GM21825 (cell line): ENCODE measurements around the gene H1-8.
"Not testable (repeated sequence)": the region's sequence is repeated elsewhere in the genome, so short reads cannot be mapped to it uniquely, and the experiment has no call there.

Source experiments
- ATAC-seq: cut with Tn5 transposase; IDR thresholded peaks from one replicate; pipeline ENCODE4 v1.9.1; 2021; ENCODE audit warnings: mild to moderate bottlenecking, moderate library complexity; ENCODE audit not compliant: unreplicated experiment

Gene H1-8

GRCh38 chr3:129514563-129514962, 28.4 kb upstream of the H1-8 start:
- ATAC-seq: no peak

DNA sequence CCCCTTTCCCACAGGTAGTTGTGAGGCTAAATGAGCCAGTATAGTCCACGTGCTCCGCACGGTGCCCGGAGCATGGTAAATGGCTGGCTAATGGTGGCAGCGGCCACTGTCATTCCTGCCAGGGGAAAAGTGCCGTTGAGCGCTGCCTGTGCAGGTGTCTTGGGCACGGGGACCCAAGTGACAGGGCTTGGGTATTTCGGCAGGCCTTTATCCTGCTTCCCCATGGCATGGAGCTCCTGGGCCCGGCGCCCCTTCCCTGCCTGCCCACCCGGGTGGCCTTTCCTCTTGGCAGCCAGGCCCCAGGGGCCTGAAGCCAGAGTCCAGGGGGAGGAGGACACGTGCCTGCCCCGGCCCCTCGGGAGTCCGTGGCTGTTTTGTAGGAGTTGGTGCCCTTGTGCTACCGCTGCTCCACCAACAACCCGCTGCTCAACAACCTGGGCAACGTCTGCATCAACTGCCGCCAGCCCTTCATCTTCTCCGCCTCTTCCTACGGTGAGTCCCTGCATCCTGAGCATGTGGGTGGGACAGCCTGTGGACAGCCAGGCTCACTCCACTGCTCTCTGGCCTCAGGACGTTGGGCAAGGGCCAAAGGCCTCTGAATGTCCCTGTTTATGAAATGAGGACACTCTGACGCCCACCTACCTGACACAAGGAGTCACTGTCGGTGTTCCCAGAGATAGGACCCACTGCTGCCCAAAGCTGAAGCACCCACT, 27.7 kb upstream of the H1-8 start:
- ATAC-seq: not testable (repeated sequence)

- ATAC-seq: not testable (repeated sequence)
Observed at GRCh38 chr3:129515821-129516432, 27.0 kb upstream of the H1-8 start.

GRCh38 chr3:129517516-129517915, 25.5 kb upstream of the H1-8 start:
- ATAC-seq: no peak

DNA sequence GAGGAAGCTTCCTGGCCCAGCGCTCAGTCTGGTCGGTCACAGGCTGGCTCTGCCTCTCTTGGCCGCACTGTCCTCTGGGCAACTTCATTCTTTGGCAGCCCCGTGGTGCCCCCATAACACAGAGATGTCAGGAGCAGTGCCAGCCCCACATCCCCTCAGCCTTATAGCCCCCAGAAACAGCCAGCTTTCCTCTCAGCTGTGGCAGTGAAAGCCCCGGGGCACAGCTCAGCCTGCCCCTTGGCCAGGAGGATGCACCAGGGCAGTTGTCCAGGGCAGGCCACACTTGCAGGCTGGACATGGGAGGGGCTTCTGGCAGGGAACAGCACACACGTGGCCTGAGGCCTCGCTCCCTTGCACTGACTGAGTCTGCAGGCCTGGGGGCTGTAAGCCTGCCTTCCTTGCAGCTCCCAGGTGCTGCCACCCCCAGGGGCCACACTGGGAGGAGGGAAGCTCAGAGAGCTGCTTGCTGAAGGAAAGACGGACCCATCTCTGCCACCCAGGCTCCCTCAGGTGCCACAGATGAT, 24.9 kb upstream of the H1-8 start:
- no peak for ATAC-seq

DNA sequence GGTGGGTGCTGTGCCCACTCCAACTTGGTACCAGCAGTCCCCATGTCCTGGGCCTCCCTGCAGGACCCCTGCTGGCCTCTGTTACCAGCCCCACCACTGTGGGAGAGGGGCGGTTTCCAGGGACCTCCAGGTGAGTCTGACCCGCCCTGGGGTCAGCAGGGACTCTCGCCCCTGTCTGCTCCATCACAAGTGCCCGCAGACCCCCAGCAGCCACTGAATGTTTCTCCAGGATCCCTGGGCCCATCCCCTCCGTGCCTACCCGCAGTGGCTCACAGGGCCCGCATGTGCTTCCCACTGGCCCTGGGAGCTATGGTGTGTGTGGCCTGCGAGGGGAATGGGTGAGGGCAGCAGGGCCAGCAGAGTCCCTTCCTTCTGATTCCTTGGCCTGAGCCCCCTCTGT, 24.4 kb upstream of the H1-8 start:
- ATAC-seq: no peak

DNA sequence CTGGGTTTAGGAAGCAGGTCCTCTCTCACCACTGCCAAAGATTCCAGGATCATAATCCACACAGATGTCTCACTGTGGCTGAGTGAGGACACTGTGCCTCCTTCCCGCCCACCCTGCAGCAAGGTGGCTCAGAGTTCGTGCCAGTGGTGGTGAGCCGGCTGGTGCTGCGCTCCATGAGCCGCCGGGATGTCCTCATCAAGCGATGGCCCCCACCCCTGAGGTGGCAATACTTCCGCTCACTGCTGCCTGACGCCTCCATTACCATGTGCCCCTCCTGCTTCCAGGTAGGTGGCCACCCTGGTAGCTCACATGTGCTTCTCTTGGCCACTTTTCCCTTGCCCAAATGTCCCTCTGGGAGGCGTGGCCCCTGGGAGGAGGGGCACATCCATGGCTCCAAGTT, 23.5 kb upstream of the H1-8 start:
- ATAC-seq: no peak

- no peak for ATAC-seq
Observed at GRCh38 chr3:129519896-129520715, 22.9 kb upstream of the H1-8 start.

GRCh38 chr3:129520960-129521359, 22.0 kb upstream of the H1-8 start:
- ATAC-seq: no peak

GRCh38 chr3:129521611-129522010, 21.4 kb upstream of the H1-8 start:
- ATAC-seq: no peak

DNA sequence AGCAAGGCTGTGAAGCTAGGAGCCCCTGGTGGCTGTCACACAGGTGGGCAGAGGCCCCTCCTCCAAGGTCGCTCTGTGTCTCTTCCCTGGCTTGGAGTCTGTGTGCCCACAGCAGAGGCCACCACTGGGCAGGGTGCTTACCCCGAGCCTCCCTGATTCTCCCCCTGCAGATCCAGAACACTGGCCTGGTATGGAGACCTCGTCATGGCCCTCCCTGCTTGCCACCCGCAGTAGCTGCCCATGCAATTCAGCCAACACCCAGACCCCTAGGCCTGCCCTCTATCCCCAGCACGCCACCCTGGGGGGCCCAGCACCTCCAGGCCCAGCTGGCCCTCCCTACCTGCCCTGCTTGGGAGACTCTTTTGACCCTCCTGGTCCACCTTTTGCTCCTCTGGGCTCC, 20.0 kb upstream of the H1-8 start:
- no peak for ATAC-seq

DNA sequence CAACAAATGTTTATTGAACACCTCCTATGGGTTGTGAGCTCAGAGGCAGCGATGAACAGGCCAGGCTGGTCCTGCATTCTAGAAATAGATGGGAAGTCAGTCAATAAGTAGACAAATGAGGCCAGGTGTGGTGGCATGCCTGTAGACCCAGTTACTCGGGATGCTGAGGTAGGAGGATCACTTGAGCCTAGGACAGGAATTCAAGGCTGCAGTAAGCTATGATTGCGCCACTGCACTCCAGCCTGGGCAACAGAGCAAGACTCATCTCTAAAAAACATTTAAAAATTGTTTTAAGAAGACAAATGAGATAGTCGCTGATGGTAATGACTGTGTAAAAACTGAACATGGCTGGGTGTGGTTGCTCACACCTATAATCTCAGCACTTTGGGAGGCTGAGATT, 18.9 kb upstream of the H1-8 start:
- ATAC-seq: no peak

- ATAC-seq: no peak
Observed at GRCh38 chr3:129525341-129525968, 17.5 kb upstream of the H1-8 start.

DNA sequence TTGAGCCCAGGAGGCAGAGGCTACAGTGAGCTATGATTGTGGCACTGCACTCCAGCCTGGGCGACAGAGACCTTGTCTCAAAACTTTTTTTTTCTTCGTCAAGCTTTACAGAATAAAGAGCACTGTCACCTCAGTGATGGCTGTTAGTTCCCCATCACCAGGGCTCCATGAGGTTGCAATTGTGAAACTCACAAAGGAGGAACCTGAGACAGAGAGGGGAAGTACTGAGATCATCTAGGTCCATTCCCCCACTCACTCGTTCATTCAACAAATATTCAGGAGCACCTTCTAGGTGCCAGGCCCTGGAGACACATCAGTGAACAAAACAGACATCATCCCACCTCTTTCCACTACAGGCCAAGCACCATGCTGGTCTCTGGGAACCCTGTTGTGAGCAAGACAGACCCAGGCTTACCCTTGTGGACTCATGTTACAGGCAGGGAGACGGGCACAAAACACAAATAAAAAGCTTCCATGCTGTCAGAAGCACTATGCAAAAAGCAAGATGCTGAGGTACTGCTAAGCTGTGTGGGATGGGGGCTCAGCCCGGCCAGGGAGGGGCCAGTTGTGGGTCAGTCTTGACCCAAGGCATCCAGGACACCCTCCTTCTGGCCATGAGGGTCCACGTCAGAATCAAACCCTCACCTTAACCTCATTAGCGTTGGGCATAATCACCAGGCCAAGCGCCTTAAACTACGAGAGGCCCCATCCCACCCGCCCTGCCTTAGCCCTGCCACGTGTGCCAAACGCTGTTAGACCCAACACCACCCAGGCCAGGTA, 16.7 kb upstream of the H1-8 start:
- peak; percentile 91 for ATAC-seq

- no peak for ATAC-seq
Observed at GRCh38 chr3:129527262-129527661, 15.7 kb upstream of the H1-8 start.

GRCh38 chr3:129528589-129529100, 14.3 kb upstream of the H1-8 start, which contains the start of gene RHO:
Gene RHO, plus strand, starts transcription at chr3:129528639. Its CDS starts 95 bp downstream, at chr3:129528734.
- no peak for ATAC-seq

GRCh38 chr3:129529436-129530210, 13.4 kb upstream of the H1-8 start:
- ATAC-seq: no peak

DNA sequence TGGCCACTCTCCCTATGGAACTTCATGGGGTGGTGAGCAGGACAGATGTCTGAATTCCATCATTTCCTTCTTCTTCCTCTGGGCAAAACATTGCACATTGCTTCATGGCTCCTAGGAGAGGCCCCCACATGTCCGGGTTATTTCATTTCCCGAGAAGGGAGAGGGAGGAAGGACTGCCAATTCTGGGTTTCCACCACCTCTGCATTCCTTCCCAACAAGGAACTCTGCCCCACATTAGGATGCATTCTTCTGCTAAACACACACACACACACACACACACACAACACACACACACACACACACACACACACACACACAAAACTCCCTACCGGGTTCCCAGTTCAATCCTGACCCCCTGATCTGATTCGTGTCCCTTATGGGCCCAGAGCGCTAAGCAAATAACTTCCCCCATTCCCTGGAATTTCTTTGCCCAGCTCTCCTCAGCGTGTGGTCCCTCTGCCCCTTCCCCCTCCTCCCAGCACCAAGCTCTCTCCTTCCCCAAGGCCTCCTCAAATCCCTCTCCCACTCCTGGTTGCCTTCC, 12.7 kb upstream of the H1-8 start:
- no peak for ATAC-seq

DNA sequence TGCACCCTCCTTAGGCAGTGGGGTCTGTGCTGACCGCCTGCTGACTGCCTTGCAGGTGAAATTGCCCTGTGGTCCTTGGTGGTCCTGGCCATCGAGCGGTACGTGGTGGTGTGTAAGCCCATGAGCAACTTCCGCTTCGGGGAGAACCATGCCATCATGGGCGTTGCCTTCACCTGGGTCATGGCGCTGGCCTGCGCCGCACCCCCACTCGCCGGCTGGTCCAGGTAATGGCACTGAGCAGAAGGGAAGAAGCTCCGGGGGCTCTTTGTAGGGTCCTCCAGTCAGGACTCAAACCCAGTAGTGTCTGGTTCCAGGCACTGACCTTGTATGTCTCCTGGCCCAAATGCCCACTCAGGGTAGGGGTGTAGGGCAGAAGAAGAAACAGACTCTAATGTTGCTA, 12.2 kb upstream of the H1-8 start:
- ATAC-seq: no peak
